Tibial nerve (tissue), 4 donors: ENCODE data around the gene ENOX1. TPM values are rescaled to one million over a fixed set of nuclear protein-coding genes. Genes with fewer than 3 reads are reported as not detected.
A peak's percentile ranks its signal among the peaks of the same experiment; 100 is the strongest.

Source experiments
- DNase-seq, 2 donors: peaks; one replicate each; pipeline ENCODE4 v3.0.0-alpha.2; 2019; ENCODE audit warnings: low spot score in 2 of 2
- H3K27ac ChIP-seq, 4 donors: fragments of 200-600 bp; sonication (generic) in 3 of 4; one replicate each; pipeline ENCODE4 v1.5.1; 2017 to 2019; ENCODE audit warnings: mild to moderate bottlenecking in 1 of 4
- H3K27me3 ChIP-seq, 2 donors: fragments of 200-600 bp; sonication (generic) in 1 of 2; one replicate each; pipeline versions ENCODE4 v1.5.1 to v1.6.0; 2017 to 2019
- H3K36me3 ChIP-seq, 3 donors: fragments of 200-600 bp; sonication (generic); one replicate each; pipeline ENCODE4 v1.5.1; 2018 to 2019
- H3K4me1 ChIP-seq, 4 donors: fragments of 200-600 bp; sonication (generic) in 3 of 4; one replicate each; pipeline ENCODE4 v1.5.1; 2017 to 2019
- H3K4me3 ChIP-seq, 4 donors: fragments of 200-600 bp; sonication (generic) in 3 of 4; one replicate each; pipeline ENCODE4 v1.5.1; 2017 to 2019; ENCODE audit warnings: mild to moderate bottlenecking in 1 of 4, moderate library complexity in 1 of 4
- H3K9me3 ChIP-seq, 4 donors: fragments of 200-600 bp; sonication (generic) in 3 of 4; one replicate each; pipeline ENCODE4 v1.5.1; 2017 to 2019
- CTCF ChIP-seq, 5 experiments: fragments of 200-600 bp in 3 of 5; fragments of 450-650 bp in 2 of 5; sonication (generic) in 3 of 5; IDR thresholded peaks; one replicate each; pipeline ENCODE4 v1.5.1; 2016 to 2019; ENCODE audit warnings: antibody characterized with exemption in 5 of 5, mild to moderate bottlenecking in 3 of 5, moderate library complexity in 2 of 5
- EP300 ChIP-seq, 2 donors: sonication (generic); formaldehyde crosslinking; IDR thresholded peaks; one replicate each; pipeline ENCODE4 v1.6.1; 2017; ENCODE audit warnings: antibody characterized with exemption in 2 of 2, mild to moderate bottlenecking in 1 of 2
- POLR2A ChIP-seq, 2 donors: fragments of 450-650 bp; IDR thresholded peaks; one replicate each; pipeline ENCODE4 v1.6.1; 2017; ENCODE audit warnings: antibody characterized with exemption in 2 of 2, mild to moderate bottlenecking in 2 of 2, moderate library complexity in 2 of 2
- WGBS, 2 donors: methylation state at CpG; one replicate each; pipeline ENCODE4 v1.1.5; 2018; 5-methylcytosine and 5-hydroxymethylcytosine counted together
- total RNA-seq, 4 donors: library from RNA; depleted of rRNA; stranded (reverse); fragments of >200 nt; gene quantifications; one replicate each; pipeline ENCODE4 v1.1.0, GENCODE V29; 2016

Gene ENOX1
- total RNA-seq, 4 donors from 2014 or later, result 2.6 to 8.2 (median 4.6) TPM

- Histone ChIP-seq H3K36me3 (no peaks in the 10 kb centered on the region), H3K4me3 (no peak overlapping the region), H3K4me1 (peaks cover 0 to 20% (median 4%) of the 10 kb centered on the region in 4 donors), H3K27ac (no peak overlapping the region), H3K9me3 (no peaks in the 10 kb centered on the region), H3K27me3 (no peaks in the 10 kb centered on the region)
- no peak for DNase-seq
- TF ChIP-seq EP300 (IDR thresholded peaks at IDR 0.05) (no peak), POLR2A (IDR thresholded peaks at IDR 0.05) (no peak)
- WGBS, 2 donors, result 85% methylated on average over 3 of the region's 3 CpGs
Measured at GRCh38 chr13:43770871-43771270, 15.9 kb downstream of the ENOX1 start.

- 89 to 98% methylated on average over 2 of the region's 2 CpGs for WGBS, 2 donors
- no peak for DNase-seq
- no peak overlapping the region for H3K27ac ChIP-seq
- no peaks in the 10 kb centered on the region for H3K9me3 ChIP-seq
- no peak overlapping the region for H3K4me3 ChIP-seq
- H3K4me1 ChIP-seq, result peaks cover 0 to 20% (median 4%) of the 10 kb centered on the region in 4 donors
- no peaks in the 10 kb centered on the region for H3K36me3 ChIP-seq
- TF ChIP-seq EP300 (IDR thresholded peaks at IDR 0.05) (no peak), CTCF (IDR thresholded peaks at IDR 0.05) (no peak), POLR2A (IDR thresholded peaks at IDR 0.05) (no peak)
- no peaks in the 10 kb centered on the region for H3K27me3 ChIP-seq
Measured at GRCh38 chr13:43769529-43769928, 17.2 kb downstream of the ENOX1 start.

- TF ChIP-seq POLR2A (IDR thresholded peaks at IDR 0.05), result no peak
- TF ChIP-seq CTCF (IDR thresholded peaks at IDR 0.05), result no peak
- TF ChIP-seq EP300 (IDR thresholded peaks at IDR 0.05), result peak in 1 of 2 donors; percentile 36
- Histone ChIP-seq H3K27me3 (no peaks in the 10 kb centered on the region), H3K27ac (no peak overlapping the region), H3K36me3 (no peaks in the 10 kb centered on the region), H3K4me3 (no peak overlapping the region), H3K4me1 (peaks cover 0 to 20% (median 4%) of the 10 kb centered on the region in 4 donors), H3K9me3 (no peaks in the 10 kb centered on the region)
- 18 to 25% methylated on average over 2 of the region's 2 CpGs for WGBS, 2 donors
- peak in 1 of 2 donors; percentile 7 for DNase-seq
Measured at GRCh38 chr13:43767341-43767931, 19.3 kb downstream of the ENOX1 start.

GRCh38 chr13:43766725-43767124 lies 20.0 kb downstream of the ENOX1 start:
- peaks cover 0 to 20% (median 4%) of the 10 kb centered on the region in 4 donors for H3K4me1 ChIP-seq
- peak in 1 of 2 donors; percentile 15 for DNase-seq
- no peaks in the 10 kb centered on the region for H3K27me3 ChIP-seq
- WGBS, 2 donors, result 44 to 50% methylated on average over 5 of the region's 5 CpGs
- no peak for TF ChIP-seq POLR2A (IDR thresholded peaks at IDR 0.05)
- no peak for TF ChIP-seq EP300 (IDR thresholded peaks at IDR 0.05)
- no peak for TF ChIP-seq CTCF (IDR thresholded peaks at IDR 0.05)
- H3K36me3 ChIP-seq, result no peaks in the 10 kb centered on the region
- no peak overlapping the region for H3K4me3 ChIP-seq
- H3K27ac ChIP-seq, result no peak overlapping the region
- no peaks in the 10 kb centered on the region for H3K9me3 ChIP-seq

- Histone ChIP-seq H3K9me3 (no peaks in the 10 kb centered on the region), H3K4me3 (no peak overlapping the region), H3K27ac (no peak overlapping the region), H3K36me3 (no peaks in the 10 kb centered on the region), H3K27me3 (no peaks in the 10 kb centered on the region), H3K4me1 (peaks cover 0 to 20% (median 4%) of the 10 kb centered on the region in 4 donors)
- 67 to 77% methylated on average over 2 of the region's 2 CpGs for WGBS, 2 donors
- no peak for TF ChIP-seq POLR2A (IDR thresholded peaks at IDR 0.05)
- no peak for TF ChIP-seq EP300 (IDR thresholded peaks at IDR 0.05)
- TF ChIP-seq CTCF (IDR thresholded peaks at IDR 0.05), result no peak
- no peak for DNase-seq
Measured at GRCh38 chr13:43764349-43764748, 22.4 kb downstream of the ENOX1 start.
